Caki2 (cell line): ENCODE results near the gene MORN1. TPM values are rescaled to one million over a fixed set of nuclear protein-coding genes. Genes with fewer than 3 reads are reported as not detected.
"Not testable (repeated sequence)": the region's sequence is repeated elsewhere in the genome, so short reads cannot be mapped to it uniquely, and the experiment has no call there.

Experiments
- DNase-seq: peaks from one replicate; pipeline ENCODE4 v3.0.0-alpha.2; 2015; ENCODE audit warnings: low read depth
- in situ Hi-C: cut with HindIII; loops from 2 replicates; pipeline ENCODE4 v1.10.0; 2016; ENCODE audit warnings: low sequenced_read_pairs, low pct_unique_long_range_greater_than_20kb, mixed read lengths
- total RNA-seq: library from RNA; depleted of rRNA; stranded (reverse); fragments of >200 nt; shearing (Covaris generic); gene quantifications from 2 replicates; pipeline ENCODE4 v1.2.3, GENCODE V29; 2014; ENCODE audit warnings: low replicate concordance

Gene MORN1
- total RNA-seq, 1 experiment from 2014 or later, result 20.3 TPM

GRCh38 chr1:2335721-2336455 is 55.5 kb downstream of the MORN1 start:
- no peak for DNase-seq
- in situ Hi-C loops, result no loop called here

DNA sequence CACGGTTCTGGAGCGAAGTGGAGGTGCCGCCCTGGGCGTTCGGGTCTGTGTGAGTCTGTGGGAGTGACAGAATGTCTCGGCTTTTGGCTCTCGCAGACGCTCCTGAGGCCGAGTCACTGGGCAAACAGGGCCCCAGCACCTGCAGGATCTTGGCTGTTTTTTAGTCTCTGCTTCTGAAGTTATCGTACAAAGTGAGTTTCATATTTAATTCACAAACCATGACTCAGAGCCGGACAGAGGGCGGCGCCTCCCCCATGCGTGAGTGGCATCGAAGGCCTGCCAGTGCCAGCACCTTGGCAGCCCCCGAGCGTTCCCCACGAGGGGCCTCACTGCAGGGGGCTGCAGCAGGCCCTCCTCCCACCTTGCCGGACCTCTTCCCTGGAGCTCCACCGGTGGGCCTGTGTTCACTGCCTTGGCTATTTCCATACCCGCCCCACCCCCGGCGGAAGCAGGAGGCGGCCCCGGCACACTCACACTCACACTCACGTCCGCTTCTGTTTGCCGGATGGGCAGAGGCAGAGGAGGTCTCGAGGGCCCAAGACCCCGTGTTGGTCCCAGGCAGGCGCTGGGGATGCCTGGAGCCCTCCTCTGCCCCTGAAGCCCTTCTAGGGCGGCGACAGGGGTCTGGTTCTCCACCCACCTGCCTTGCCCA is 56.3 kb downstream of the MORN1 start:
- in situ Hi-C loops, result no loop called here
- no peak for DNase-seq

DNA sequence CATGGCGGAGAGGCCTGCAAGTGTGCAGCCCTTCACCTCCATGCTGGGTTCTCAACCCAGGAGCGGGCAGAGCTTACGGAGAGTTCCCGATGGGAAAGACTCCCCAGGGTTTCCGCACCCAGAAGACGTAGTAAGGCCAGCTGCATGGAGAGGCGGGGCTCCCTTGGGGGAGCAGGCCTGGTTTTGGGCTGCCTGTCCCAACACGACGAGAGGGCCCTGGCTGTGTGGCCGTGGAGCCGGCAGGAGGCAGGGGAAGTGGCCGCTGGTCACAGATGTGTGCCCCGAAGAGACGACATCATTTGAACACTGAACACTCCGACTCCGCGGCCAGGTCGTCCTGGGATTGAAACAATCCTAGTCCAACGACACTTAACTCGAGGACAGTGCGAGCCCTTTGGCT is 57.0 kb downstream of the MORN1 start:
- in situ Hi-C loops, result no loop called here
- no peak for DNase-seq

GRCh38 chr1:2331580-2331979 is 59.8 kb downstream of the MORN1 start:
- DNase-seq, in situ Hi-C loops: not testable (repeated sequence)

DNA sequence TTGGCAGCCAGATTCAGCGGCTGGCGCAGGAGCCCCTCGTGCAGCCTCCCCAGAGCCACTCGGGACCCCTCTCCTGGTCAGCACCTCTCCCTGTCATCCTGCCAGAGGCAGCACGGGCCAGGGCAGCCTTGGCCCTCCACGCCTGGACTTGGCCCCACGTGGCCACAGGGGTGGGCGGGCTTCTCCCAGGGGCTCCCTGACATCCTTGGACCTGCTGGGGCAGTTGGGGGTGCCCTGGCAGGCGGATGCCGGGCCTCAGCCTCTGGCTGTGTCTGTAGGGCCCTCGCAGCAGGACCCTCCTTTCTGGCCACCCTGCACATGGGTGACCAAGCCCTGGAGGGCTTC is 60.2 kb downstream of the MORN1 start:
- in situ Hi-C loops, result no loop called here
- DNase-seq, result no peak

DNA sequence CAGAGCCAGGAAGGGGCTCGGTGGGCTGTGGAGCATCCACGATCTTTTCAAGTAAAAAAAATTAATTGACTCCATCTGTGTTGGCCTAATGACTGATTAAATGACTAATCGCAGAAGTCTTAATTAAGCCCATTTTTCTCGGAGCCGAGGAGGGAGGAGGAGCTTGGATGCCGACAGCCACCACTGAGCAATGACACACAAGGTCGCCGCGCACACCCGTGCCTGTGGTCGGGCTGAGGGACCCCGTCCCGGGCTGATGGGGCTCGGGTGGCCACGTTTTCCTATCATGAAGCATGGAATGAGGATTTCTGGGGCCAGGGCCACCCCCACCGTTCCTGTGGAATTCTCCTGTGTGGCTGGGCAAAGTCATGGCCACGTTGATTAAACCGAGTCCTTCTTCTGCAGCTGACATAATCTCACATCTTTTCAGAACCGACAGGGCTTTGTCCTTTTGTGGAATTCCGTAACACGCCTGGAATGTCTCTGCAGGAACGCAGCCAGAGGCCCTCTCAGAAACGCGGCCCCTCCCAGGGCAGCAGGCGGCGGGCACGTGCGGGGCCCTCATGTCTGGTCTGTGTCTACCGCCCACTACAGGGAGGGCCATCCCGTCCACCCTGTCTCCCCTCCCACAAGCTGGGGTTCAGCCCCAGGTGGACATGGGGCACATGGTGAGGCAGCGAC is 60.7 kb downstream of the MORN1 start:
- no peak for DNase-seq
- in situ Hi-C loops, result no loop called here

GRCh38 chr1:2330035-2330434 is 61.3 kb downstream of the MORN1 start:
- DNase-seq, result no peak
- in situ Hi-C loops, result no loop called here

DNA sequence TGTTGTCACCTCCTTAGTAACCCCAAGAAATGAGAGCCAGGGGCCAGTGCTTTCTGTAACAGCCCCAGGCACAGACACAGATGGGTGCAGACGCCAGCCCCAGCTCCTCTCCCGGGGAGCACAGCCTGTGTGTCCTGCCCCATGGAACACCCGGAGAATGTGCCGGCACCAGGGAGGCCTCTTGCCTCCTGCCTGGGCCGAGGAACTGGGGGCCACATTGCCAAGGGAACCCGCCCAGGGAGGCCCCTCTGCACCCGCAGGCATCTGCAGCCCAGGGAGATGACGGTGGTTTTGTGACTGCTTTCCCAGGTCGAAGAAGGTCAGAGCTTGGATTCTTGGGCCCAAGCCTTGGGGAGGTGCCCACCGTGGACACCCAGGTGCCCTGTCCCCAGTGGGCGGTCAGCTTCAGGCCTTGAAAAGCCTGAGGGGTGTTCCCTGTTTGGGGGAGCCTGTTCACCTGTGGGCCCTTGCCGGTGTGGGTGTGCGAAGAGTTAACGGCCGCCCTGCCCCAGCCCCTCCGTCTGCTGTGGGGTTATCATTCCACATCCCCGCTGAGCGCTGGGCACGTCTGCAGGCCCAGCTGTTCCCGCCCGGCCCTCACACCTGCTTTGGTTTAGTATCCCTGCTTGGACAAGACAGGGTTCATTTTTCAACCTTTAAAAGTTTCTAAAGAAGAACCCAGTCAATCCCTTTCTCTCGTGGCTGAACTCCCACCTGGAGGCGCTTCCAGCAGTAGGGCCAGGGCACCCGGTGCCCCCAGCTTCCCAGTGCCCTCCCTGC is 62.5 kb downstream of the MORN1 start:
- in situ Hi-C loops, result no loop called here
- no peak for DNase-seq

DNA sequence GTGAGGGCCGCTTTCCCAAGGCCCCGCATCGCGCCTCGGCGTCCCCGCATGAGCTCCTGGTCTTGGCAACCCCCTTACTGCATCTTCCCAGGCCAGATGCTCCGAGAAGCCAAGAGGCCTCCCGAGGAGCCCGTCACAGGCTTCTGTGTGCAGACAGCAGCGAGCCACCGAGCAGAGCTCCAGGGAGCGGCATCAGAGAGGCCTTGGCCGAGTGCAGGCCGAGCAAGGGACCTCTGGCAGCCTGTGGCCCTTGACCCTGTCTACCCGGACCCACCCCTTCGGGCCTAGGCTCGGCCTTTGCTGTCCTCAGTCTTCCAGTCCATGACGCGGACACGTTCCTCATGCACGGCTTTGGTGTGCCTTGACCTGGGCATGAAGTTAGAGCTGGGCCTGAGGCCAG is 63.5 kb downstream of the MORN1 start:
- no peak for DNase-seq
- in situ Hi-C loops, result no loop called here

DNA sequence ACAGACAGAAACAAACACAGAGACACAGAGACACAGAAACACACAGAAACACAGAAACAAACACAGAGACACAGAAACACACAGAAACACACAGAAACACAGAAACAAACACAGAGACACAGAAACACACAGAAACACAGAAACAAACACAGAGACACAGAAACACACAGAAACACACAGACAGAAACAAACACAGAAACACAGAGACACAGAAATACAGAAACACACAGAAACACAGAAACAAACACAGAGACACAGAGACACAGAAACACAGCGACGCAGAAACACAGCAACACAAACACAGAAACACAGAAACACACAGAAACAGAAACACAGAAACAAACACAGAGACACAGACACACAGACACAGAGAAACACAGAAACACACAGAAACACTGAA is 64.2 kb downstream of the MORN1 start:
- in situ Hi-C loops, DNase-seq: not testable (repeated sequence)

DNA sequence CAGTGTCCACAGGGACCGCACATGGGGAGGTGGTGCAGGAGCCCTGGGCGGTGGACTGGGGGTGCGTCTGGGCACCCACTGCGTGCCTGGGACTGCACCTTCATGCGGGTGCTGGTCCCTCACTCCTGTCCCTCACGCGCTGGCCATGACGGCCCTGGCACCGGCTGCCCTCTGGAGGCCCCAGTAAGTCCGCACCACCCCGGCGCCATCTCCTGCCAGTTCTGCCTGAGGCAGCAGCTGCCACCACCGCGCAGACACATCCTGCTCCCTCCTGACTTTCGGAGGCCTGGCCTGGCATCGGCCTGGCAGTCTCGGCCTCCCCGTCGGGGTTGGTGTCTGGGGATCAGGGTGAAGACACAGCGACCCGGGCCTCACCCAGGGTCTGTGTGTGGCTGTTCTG is 64.8 kb downstream of the MORN1 start:
- DNase-seq, result no peak
- in situ Hi-C loops, result no loop called here

DNA sequence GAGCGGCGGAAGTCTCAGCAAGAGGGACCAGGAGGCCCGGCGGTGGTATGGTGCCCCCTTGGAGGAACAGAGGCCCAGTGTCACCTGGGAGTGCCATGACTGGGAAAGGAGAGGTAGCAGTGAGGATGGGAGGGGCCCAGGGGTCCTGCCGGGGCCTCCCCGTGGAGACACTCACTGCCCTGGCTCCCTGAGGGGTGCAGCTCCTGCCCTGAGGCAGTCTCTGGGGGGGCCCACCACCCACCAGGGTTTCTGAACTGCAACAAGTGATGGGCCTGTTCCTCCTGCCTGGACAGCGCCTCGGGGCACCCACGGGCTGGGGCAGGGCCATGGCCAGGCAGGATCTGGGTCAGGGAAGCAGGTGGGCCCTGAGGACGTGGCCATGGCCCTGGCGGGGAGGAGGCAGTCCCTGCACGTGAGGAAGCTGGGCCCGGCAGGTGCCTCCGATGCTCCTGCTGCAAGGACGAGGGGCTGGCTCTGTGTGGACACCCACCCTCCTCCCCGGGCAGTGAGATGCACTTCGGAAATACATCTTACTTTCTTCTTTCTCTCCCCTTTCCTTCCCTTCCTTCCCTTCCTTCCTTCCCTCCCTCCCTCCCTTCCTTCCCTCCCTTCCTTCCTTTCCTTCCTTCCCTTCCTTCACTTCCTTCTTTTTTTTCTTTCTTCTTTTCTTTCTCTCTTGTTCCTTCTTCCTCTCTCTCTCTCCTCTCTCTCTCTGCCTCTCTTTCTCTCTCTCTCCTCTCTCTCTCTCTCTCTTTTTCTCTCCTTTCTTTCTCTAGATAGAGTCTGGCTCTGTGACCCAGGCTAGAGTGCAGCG is 66.6 kb downstream of the MORN1 start:
- no peak for DNase-seq
- in situ Hi-C loops, result no loop called here

DNA sequence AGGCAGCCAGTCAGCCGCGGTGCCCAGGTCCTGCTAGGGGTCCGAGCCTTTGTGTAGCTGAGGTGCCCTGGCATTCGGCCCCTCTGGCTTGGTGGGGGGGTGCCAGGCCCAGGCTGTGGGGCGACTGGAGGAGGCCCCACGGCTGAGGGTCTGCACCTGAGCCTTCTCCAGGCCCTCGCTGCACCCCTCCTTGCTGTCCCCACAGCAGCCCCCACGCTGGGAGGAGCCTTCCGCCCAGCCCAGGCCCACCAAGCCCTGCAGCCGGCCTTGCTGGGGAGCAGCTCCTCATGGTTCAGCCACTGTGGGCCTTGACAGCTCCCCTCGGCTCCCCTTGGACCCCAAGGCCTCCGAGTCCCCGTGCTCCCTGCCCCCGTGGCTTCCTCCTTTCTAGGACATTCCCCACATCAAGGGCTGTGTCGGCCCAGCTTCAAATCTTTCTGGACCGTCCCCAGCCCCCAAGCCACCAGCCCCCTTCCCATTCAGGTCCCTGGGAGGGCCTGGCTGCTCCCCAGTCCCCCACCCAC is 67.8 kb downstream of the MORN1 start:
- no peak for DNase-seq
- in situ Hi-C loops, result no loop called here

DNA sequence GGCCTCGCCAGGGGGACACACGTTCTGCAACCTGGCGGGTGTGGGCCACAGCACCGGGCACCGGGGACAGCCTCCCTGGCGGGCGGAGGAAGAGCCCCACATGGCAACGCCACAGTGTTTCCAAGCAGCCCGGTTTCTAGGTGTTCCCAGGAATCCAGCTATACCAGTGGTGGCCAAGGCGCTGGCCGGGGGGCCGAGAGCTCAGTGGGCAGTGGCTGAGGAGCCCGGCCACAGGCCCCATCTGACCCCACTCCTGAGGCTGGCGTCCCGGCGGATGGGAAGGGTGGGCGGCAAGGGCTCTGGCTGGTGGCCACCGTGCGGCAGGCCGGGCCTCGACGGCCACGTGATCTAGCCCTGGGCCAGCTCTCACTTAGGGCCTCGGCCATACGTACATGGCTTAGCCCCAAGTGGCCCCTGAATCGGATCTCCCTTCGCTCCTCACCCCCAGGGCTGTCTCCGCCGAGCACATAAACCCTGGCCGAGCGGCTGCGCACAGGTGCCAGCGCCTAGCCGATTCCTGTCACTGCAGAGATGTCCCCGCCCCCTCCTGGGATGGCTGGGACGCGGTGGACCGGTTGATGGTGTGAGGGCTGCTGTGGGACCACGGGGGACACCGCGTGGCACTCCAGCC is 68.7 kb downstream of the MORN1 start:
- DNase-seq, result no peak
- in situ Hi-C loops, result no loop called here

DNA sequence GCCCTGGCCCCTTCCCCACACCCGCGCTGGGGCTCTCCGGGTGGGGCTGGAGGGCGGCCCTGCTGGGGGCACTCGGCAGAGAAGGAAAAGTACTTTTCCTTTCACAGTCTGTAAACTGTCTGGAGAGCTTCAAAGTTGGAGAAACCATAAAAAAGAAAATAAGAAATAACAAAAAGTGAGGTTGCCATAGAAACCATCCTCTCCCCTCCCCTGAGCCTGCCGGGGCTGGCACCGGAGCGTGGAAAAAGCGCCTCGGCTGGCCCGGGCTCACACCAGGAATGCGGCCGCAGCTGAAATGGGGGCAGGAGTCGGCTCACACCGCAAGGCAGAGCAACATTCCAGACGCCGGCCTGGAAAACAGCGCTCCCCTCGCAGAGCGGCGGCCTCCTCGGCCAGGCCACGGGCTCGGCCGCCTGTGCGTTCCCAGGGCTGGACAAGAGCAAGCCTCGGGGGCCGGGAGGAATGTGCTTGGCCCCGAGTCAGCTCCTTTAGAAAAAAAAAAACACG is 69.2 kb downstream of the MORN1 start:
- no peak for DNase-seq
- in situ Hi-C loops, result no loop called here

- DNase-seq, result no peak
- in situ Hi-C loops, result no loop called here
Observed at GRCh38 chr1:2320760-2321667, 70.3 kb downstream of the MORN1 start.
